ENCODE measurements around the gene LMO2. TPM values are rescaled to one million over a fixed set of nuclear protein-coding genes. Genes with fewer than 3 reads are reported as not detected.

The LMO2 gene
- total and polyA plus RNA-seq, 3 experiments from 2014 or later: 0.13 to 0.53 TPM; not detected in 1

GRCh38 chr11:33867561-33867960 lies 24.3 kb downstream of the LMO2 start:
- H3K36me3 ChIP-seq (ENCODE audit: insufficient read depth, low read length): no peaks in the 10 kb centered on the region
- H3K9me3 ChIP-seq (ENCODE audit: low read length): no peaks in the 10 kb centered on the region
- Mint-ChIP-seq H3K27me3 (peaks cover 43 to 77% of the 10 kb centered on the region in 2 donors), H3K4me3 (peak overlapping the region in 1 of 7 donors; percentile 54), H3K9me3 (no peaks in the 10 kb centered on the region), H3K27ac (no peak overlapping the region), H3K36me3 (no peaks in the 10 kb centered on the region), H3K4me1 (peaks cover 11 to 20% (median 20%) of the 10 kb centered on the region in 3 donors)
- DNase-seq: no peak
- peaks cover 25% of the 10 kb centered on the region for H3K27me3 ChIP-seq (ENCODE audit: insufficient read depth, low read length, poor library complexity, severe bottlenecking)
- ChIA-PET CTCF (interaction anchor here (1.2 kb wide), 1 partner anchor 9 kb away, joined by 4 read pairs; no protein-coding TSS in a partner anchor), POLR2A (no interaction called here)
- H3K4me3 ChIP-seq (ENCODE audit: low read length): no peak overlapping the region
- H3K27ac ChIP-seq (ENCODE audit: low read depth, low read length): no peak overlapping the region
- H3K4me1 ChIP-seq (ENCODE audit: insufficient read depth, low read length): peaks cover 13% of the 10 kb centered on the region

- Mint-ChIP-seq H3K9me3 (no peaks in the 10 kb centered on the region), H3K27ac (peak overlapping the region in 1 of 8 donors; percentile 41), H3K36me3 (no peaks in the 10 kb centered on the region), H3K27me3 (peaks cover 38 to 77% of the 10 kb centered on the region in 2 donors), H3K4me1 (peaks cover 11 to 20% (median 20%) of the 10 kb centered on the region in 3 donors), H3K4me3 (no peak overlapping the region)
- no peak for DNase-seq
- Histone ChIP-seq H3K9me3 (ENCODE audit: low read length) (no peaks in the 10 kb centered on the region), H3K27ac (ENCODE audit: low read depth, low read length) (no peak overlapping the region), H3K27me3 (ENCODE audit: insufficient read depth, low read length, poor library complexity, severe bottlenecking) (peaks cover 25% of the 10 kb centered on the region), H3K36me3 (ENCODE audit: insufficient read depth, low read length) (no peaks in the 10 kb centered on the region), H3K4me3 (ENCODE audit: low read length) (no peak overlapping the region), H3K4me1 (ENCODE audit: insufficient read depth, low read length) (peaks cover 13% of the 10 kb centered on the region)
- ChIA-PET CTCF (interaction anchor here (1.4 kb wide), 1 partner anchor 58 kb away, joined by 3 read pairs; no protein-coding TSS in a partner anchor), POLR2A (no interaction called here)
Observed at GRCh38 chr11:33866936-33867335, 24.9 kb downstream of the LMO2 start.

GRCh38 chr11:33864479-33864878 lies 27.4 kb downstream of the LMO2 start:
- Histone ChIP-seq H3K27me3 (ENCODE audit: insufficient read depth, low read length, poor library complexity, severe bottlenecking) (peaks cover 13% of the 10 kb centered on the region), H3K9me3 (ENCODE audit: low read length) (no peaks in the 10 kb centered on the region)
- POLR2A ChIA-PET: no interaction called here

GRCh38 chr11:33863418-33864172 lies 28.3 kb downstream of the LMO2 start:
- Histone ChIP-seq H3K27me3 (ENCODE audit: insufficient read depth, low read length, poor library complexity, severe bottlenecking) (peaks cover 12% of the 10 kb centered on the region), H3K27ac (ENCODE audit: low read depth, low read length) (no peak overlapping the region), H3K4me1 (ENCODE audit: insufficient read depth, low read length) (peaks cover 8% of the 10 kb centered on the region), H3K9me3 (ENCODE audit: low read length) (no peaks in the 10 kb centered on the region), H3K4me3 (ENCODE audit: low read length) (no peak overlapping the region), H3K36me3 (ENCODE audit: insufficient read depth, low read length) (no peaks in the 10 kb centered on the region)
- Mint-ChIP-seq H3K36me3 (no peaks in the 10 kb centered on the region), H3K4me1 (peaks cover 3 to 9% (median 8%) of the 10 kb centered on the region in 3 donors), H3K27me3 (peaks cover 30 to 82% of the 10 kb centered on the region in 2 donors), H3K27ac (peak overlapping the region in 1 of 8 donors; percentile 43), H3K9me3 (no peaks in the 10 kb centered on the region), H3K4me3 (no peak overlapping the region)
- ChIA-PET POLR2A (interaction anchor here (0.7 kb wide), 1 partner anchor 649 kb away, joined by 3 read pairs; no protein-coding TSS in a partner anchor), CTCF (interaction anchor here (1.2 to 1.6 kb wide), 3 partner anchors 108 to 495 kb away, joined by 3 to 4 read pairs (median 3); no protein-coding TSS in a partner anchor)
- DNase-seq: no peak

More at GRCh38 chr11:33864479-33864878, 27.4 kb downstream of the LMO2 start:
- no peak overlapping the region for H3K27ac Mint-ChIP-seq
- H3K4me3 Mint-ChIP-seq: no peak overlapping the region
- CTCF ChIA-PET: interaction anchor here (1.2 to 1.5 kb wide), 2 partner anchors 123 to 494 kb away, joined by 3 read pairs; no protein-coding TSS in a partner anchor
- H3K4me3 ChIP-seq (ENCODE audit: low read length): no peak overlapping the region
- H3K9me3 Mint-ChIP-seq: no peaks in the 10 kb centered on the region
- no peaks in the 10 kb centered on the region for H3K36me3 ChIP-seq (ENCODE audit: insufficient read depth, low read length)
- DNase-seq: no peak
- H3K27ac ChIP-seq (ENCODE audit: low read depth, low read length): no peak overlapping the region
- H3K27me3 Mint-ChIP-seq: peaks cover 28 to 75% of the 10 kb centered on the region in 2 donors
- peaks cover 4 to 9% (median 9%) of the 10 kb centered on the region in 3 donors for H3K4me1 Mint-ChIP-seq
- no peaks in the 10 kb centered on the region for H3K36me3 Mint-ChIP-seq
- H3K4me1 ChIP-seq (ENCODE audit: insufficient read depth, low read length): peaks cover 8% of the 10 kb centered on the region

GRCh38 chr11:33861941-33862589 lies 29.8 kb downstream of the LMO2 start:
- no peaks in the 10 kb centered on the region for H3K4me1 ChIP-seq (ENCODE audit: insufficient read depth, low read length)
- Mint-ChIP-seq H3K4me1 (no peaks in the 10 kb centered on the region), H3K27ac (no peak overlapping the region), H3K4me3 (no peak overlapping the region), H3K27me3 (peaks cover 27 to 77% of the 10 kb centered on the region in 2 donors), H3K9me3 (no peaks in the 10 kb centered on the region), H3K36me3 (no peaks in the 10 kb centered on the region)
- no peak overlapping the region for H3K4me3 ChIP-seq (ENCODE audit: low read length)
- ChIA-PET CTCF (interaction anchor here (1.6 kb wide), 1 partner anchor 110 kb away, joined by 4 read pairs; no protein-coding TSS in a partner anchor), POLR2A (no interaction called here)
- no peaks in the 10 kb centered on the region for H3K9me3 ChIP-seq (ENCODE audit: low read length)
- peaks cover 6% of the 10 kb centered on the region for H3K27me3 ChIP-seq (ENCODE audit: insufficient read depth, low read length, poor library complexity, severe bottlenecking)
- H3K27ac ChIP-seq (ENCODE audit: low read depth, low read length): no peak overlapping the region
- no peak for DNase-seq
- H3K36me3 ChIP-seq (ENCODE audit: insufficient read depth, low read length): no peaks in the 10 kb centered on the region

- POLR2A ChIA-PET: no interaction called here
- Mint-ChIP-seq H3K27me3 (peaks cover 22 to 79% of the 10 kb centered on the region in 2 donors), H3K4me1 (no peaks in the 10 kb centered on the region), H3K4me3 (no peak overlapping the region), H3K9me3 (no peaks in the 10 kb centered on the region), H3K36me3 (no peaks in the 10 kb centered on the region), H3K27ac (no peak overlapping the region)
- Histone ChIP-seq H3K27ac (ENCODE audit: low read depth, low read length) (no peak overlapping the region), H3K27me3 (ENCODE audit: insufficient read depth, low read length, poor library complexity, severe bottlenecking) (peaks cover 4% of the 10 kb centered on the region), H3K4me3 (ENCODE audit: low read length) (no peak overlapping the region), H3K4me1 (ENCODE audit: insufficient read depth, low read length) (no peaks in the 10 kb centered on the region), H3K9me3 (ENCODE audit: low read length) (no peaks in the 10 kb centered on the region), H3K36me3 (ENCODE audit: insufficient read depth, low read length) (no peaks in the 10 kb centered on the region)
- CTCF ChIA-PET: no interaction called here
- DNase-seq: no peak
Observed at GRCh38 chr11:33861386-33861785, 30.5 kb downstream of the LMO2 start.

- H3K4me1 Mint-ChIP-seq: no peaks in the 10 kb centered on the region
- no peak overlapping the region for H3K4me3 Mint-ChIP-seq
- H3K27me3 Mint-ChIP-seq: peaks cover 19 to 80% of the 10 kb centered on the region in 2 donors
- Histone ChIP-seq H3K27ac (ENCODE audit: low read depth, low read length) (no peak overlapping the region), H3K4me1 (ENCODE audit: insufficient read depth, low read length) (no peaks in the 10 kb centered on the region), H3K9me3 (ENCODE audit: low read length) (no peaks in the 10 kb centered on the region), H3K4me3 (ENCODE audit: low read length) (no peak overlapping the region), H3K36me3 (ENCODE audit: insufficient read depth, low read length) (no peaks in the 10 kb centered on the region), H3K27me3 (ENCODE audit: insufficient read depth, low read length, poor library complexity, severe bottlenecking) (peaks cover 4% of the 10 kb centered on the region)
- H3K36me3 Mint-ChIP-seq: no peaks in the 10 kb centered on the region
- H3K9me3 Mint-ChIP-seq: no peaks in the 10 kb centered on the region
- ChIA-PET CTCF (no interaction called here), POLR2A (no interaction called here)
- no peak overlapping the region for H3K27ac Mint-ChIP-seq
- DNase-seq: no peak
Observed at GRCh38 chr11:33860926-33861325, 30.9 kb downstream of the LMO2 start.

GRCh38 chr11:33859306-33859705 lies 32.6 kb downstream of the LMO2 start:
- no peaks in the 10 kb centered on the region for H3K4me1 Mint-ChIP-seq
- H3K4me3 Mint-ChIP-seq: no peak overlapping the region
- H3K27ac ChIP-seq (ENCODE audit: low read depth, low read length): no peak overlapping the region
- H3K36me3 ChIP-seq (ENCODE audit: insufficient read depth, low read length): no peaks in the 10 kb centered on the region
- no peak overlapping the region for H3K4me3 ChIP-seq (ENCODE audit: low read length)
- H3K9me3 ChIP-seq (ENCODE audit: low read length): no peaks in the 10 kb centered on the region
- ChIA-PET CTCF (interaction anchor here (3.4 kb wide), 1 partner anchor 129 kb away, joined by 10 read pairs; no protein-coding TSS in a partner anchor), POLR2A (no interaction called here)
- H3K27me3 ChIP-seq (ENCODE audit: insufficient read depth, low read length, poor library complexity, severe bottlenecking): peaks cover 4% of the 10 kb centered on the region
- H3K9me3 Mint-ChIP-seq: no peaks in the 10 kb centered on the region
- H3K4me1 ChIP-seq (ENCODE audit: insufficient read depth, low read length): no peaks in the 10 kb centered on the region
- peaks cover 17 to 72% of the 10 kb centered on the region in 2 donors for H3K27me3 Mint-ChIP-seq
- no peak overlapping the region for H3K27ac Mint-ChIP-seq
- no peaks in the 10 kb centered on the region for H3K36me3 Mint-ChIP-seq
- DNase-seq: no peak

Measured in CD8-positive, alpha-beta memory T cell (primary cell).